Spinal cord (tissue), 10 donors: ENCODE data around the gene TRAPPC12. TPM values are rescaled to one million over a fixed set of nuclear protein-coding genes. Genes with fewer than 3 reads are reported as not detected.
"Not testable (repeated sequence)": the region's sequence is repeated elsewhere in the genome, so short reads cannot be mapped to it uniquely, and the experiment has no call there.

Source experiments
- DNase-seq, 6 donors: peaks; one replicate each; pipeline versions ENCODE4 v3.0.0 to v3.0.0-alpha.2; 2013 to 2015; ENCODE audit warnings: low spot score in 6 of 6, low read depth in 4 of 6
- H3K27ac ChIP-seq: one replicate; pipeline ENCODE4 v1.5.1; 2013; ENCODE audit warnings: low read depth, low read length, control low read depth
- H3K27me3 ChIP-seq: one replicate; pipeline ENCODE4 v1.6.1; 2013; ENCODE audit warnings: low read length; ENCODE audit not compliant: control insufficient read depth, insufficient read depth
- H3K36me3 ChIP-seq: one replicate; pipeline ENCODE4 v1.6.1; 2013; ENCODE audit warnings: low read length; ENCODE audit not compliant: control insufficient read depth, insufficient read depth
- H3K4me1 ChIP-seq: one replicate; pipeline ENCODE4 v1.6.1; 2013; ENCODE audit warnings: low read length; ENCODE audit not compliant: control insufficient read depth, insufficient read depth
- H3K4me3 ChIP-seq: one replicate; pipeline ENCODE4 v1.5.1; 2013; ENCODE audit warnings: low read depth, low read length, control low read depth
- H3K9me3 ChIP-seq: one replicate; pipeline ENCODE4 v1.6.1; 2013; ENCODE audit warnings: low read length; ENCODE audit not compliant: control insufficient read depth, insufficient read depth
- WGBS: methylation state at CpG from one replicate; pipeline ENCODE4 v1.1.5; 2013; ENCODE audit warnings: missing lambda C conversion rate; ENCODE audit not compliant: insufficient coverage; 5-methylcytosine and 5-hydroxymethylcytosine counted together
- polyA plus RNA-seq, 2 donors: library from polyadenylated mRNA; unstranded; fragments of 120-200 nt; gene quantifications; one replicate each; pipeline ENCODE4 v1.2.1, GENCODE V29; 2013; ENCODE audit not compliant: insufficient read length in 2 of 2
- total RNA-seq, 2 donors: library from RNA; depleted of rRNA in 1 of 2; stranded (reverse); fragments of 120-200 nt in 1 of 2; fragments of >200 nt in 1 of 2; gene quantifications; one replicate each; pipeline versions ENCODE4 v1.2.3 to v1.2.4, GENCODE V29; 2013 to 2014
- donor health status: healthy.

TRAPPC12 gene
- total and polyA plus RNA-seq, 4 donors, result 56.3 to 139 (median 97.7) TPM

DNA sequence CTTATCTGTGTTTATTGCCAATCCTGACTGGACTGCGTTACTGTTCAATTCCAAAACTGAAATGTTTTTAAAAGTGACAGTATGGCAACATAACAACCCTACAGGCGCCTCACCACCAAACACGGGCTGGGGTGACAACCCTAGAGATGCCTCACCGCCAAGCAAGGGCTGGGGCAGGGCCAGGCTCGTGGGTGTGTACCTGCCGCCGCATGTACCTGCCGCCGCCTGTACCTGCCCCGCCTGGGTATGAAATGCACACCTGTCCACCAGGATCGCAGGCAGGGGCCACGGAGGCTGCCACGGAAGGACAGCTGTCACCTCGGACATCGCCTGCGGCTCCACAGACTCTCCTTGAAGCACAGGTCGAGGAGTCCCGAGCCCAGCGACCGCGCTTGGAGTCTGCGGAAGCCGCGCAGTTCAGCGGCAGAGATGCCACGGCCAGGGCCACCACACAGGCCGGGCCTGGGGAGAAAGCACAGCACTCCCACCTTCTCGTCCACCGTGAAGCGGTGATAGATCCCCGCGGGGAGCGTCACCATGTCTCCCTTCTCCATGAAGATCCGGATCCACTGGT lies 120.9 kb downstream of the TRAPPC12 start:
- H3K4me1 ChIP-seq, result no peaks in the 10 kb centered on the region
- no peaks in the 10 kb centered on the region for H3K9me3 ChIP-seq
- 95% methylated on average over 33 of the region's 34 CpGs for WGBS
- H3K27me3 ChIP-seq, result no peaks in the 10 kb centered on the region
- DNase-seq, result no peak
- no peak overlapping the region for H3K4me3 ChIP-seq
- no peak overlapping the region for H3K27ac ChIP-seq
- peaks cover 27% of the 10 kb centered on the region for H3K36me3 ChIP-seq

GRCh38 chr2:3503046-3503445 lies 123.6 kb downstream of the TRAPPC12 start:
- peaks cover 27% of the 10 kb centered on the region for H3K36me3 ChIP-seq
- no peaks in the 10 kb centered on the region for H3K27me3 ChIP-seq
- 90% methylated on average over 14 of the region's 14 CpGs for WGBS
- no peaks in the 10 kb centered on the region for H3K4me1 ChIP-seq
- no peak overlapping the region for H3K4me3 ChIP-seq
- H3K27ac ChIP-seq, result no peak overlapping the region
- no peaks in the 10 kb centered on the region for H3K9me3 ChIP-seq
- DNase-seq, result no peak

DNA sequence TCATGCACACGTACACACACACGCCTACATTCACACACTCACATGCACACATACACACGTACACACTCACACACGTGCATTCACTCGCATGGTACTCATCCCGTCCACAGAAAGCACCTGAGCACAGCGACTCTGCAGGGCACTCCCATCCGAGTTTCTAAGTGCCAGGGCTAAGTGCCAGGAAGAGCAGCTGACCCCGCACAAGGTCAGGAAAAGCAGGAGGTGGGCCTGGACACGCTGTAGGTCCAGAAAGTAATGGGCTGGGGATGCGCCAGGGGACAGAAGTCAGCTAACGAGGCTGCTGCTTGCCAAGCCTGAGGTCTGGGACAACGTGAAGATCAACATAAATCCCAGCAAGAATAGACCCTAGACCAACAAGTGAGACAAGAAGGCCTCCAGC lies 124.0 kb downstream of the TRAPPC12 start:
- WGBS, result 89% methylated on average over 12 of the region's 13 CpGs
- H3K4me3 ChIP-seq, result no peak overlapping the region

GRCh38 chr2:3504741-3505140 lies 125.2 kb downstream of the TRAPPC12 start:
- Histone ChIP-seq H3K27ac (no peak overlapping the region), H3K27me3 (no peaks in the 10 kb centered on the region), H3K4me3 (no peak overlapping the region), H3K36me3 (peaks cover 22% of the 10 kb centered on the region), H3K9me3 (no peaks in the 10 kb centered on the region), H3K4me1 (no peaks in the 10 kb centered on the region)
- no peak for DNase-seq
- 94% methylated on average over 3 of the region's 5 CpGs for WGBS

More for the DNA sequence above, 124.0 kb downstream of the TRAPPC12 start:
- Histone ChIP-seq H3K27ac (no peak overlapping the region), H3K4me1 (no peaks in the 10 kb centered on the region), H3K27me3 (no peaks in the 10 kb centered on the region), H3K9me3 (no peaks in the 10 kb centered on the region), H3K36me3 (peaks cover 27% of the 10 kb centered on the region)
- DNase-seq, result no peak

DNA sequence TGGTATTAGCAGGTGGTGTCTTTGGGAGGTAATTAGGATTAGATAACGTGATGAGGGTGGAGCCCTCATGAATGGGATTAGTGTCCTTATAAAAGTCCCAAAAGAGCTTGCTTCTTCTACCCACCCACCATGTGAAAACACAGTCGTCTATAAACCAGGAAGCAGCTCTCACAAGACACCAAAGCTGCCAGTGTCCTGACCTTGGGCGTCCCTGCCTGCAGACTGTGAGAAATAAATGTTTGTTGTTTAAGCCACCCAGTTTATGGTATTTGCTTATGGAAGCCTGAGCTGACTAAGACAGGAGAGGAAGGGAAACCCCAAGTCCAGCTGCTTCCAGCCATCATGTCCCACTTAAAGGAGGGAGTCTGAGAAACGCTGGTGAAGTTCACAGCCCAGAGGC lies 126.3 kb downstream of the TRAPPC12 start:
- no peak for DNase-seq
- Histone ChIP-seq H3K9me3 (no peaks in the 10 kb centered on the region), H3K36me3 (peaks cover 14% of the 10 kb centered on the region), H3K27me3 (no peaks in the 10 kb centered on the region), H3K4me1 (no peaks in the 10 kb centered on the region), H3K27ac (no peak overlapping the region), H3K4me3 (no peak overlapping the region)
- no CpG with 5 or more reads among the region's 4 CpGs for WGBS

GRCh38 chr2:3512086-3512485 lies 132.6 kb downstream of the TRAPPC12 start:
- WGBS, result 93% methylated on average over 1 of the region's 2 CpGs
- Histone ChIP-seq H3K4me1 (no peaks in the 10 kb centered on the region), H3K9me3 (no peaks in the 10 kb centered on the region), H3K27ac (no peak overlapping the region), H3K27me3 (no peaks in the 10 kb centered on the region), H3K4me3 (no peak overlapping the region), H3K36me3 (peaks cover 20% of the 10 kb centered on the region)
- DNase-seq, result no peak

- H3K9me3 ChIP-seq, result no peaks in the 10 kb centered on the region
- peaks cover 20% of the 10 kb centered on the region for H3K36me3 ChIP-seq
- H3K27me3 ChIP-seq, result no peaks in the 10 kb centered on the region
- H3K4me3 ChIP-seq, result no peak overlapping the region
- no peak for DNase-seq
- H3K27ac ChIP-seq, result no peak overlapping the region
- no peaks in the 10 kb centered on the region for H3K4me1 ChIP-seq
- WGBS, result no CpG with 5 or more reads among the region's 3 CpGs
These were observed 133.7 kb downstream of the TRAPPC12 start for GRCh38 chr2:3513026-3513810.

- peaks cover 15% of the 10 kb centered on the region for H3K36me3 ChIP-seq
- H3K27ac ChIP-seq, H3K4me3 ChIP-seq, H3K4me1 ChIP-seq, H3K27me3 ChIP-seq, H3K9me3 ChIP-seq, DNase-seq: not testable (repeated sequence)
- WGBS, result no CpG with 5 or more reads among the region's 5 CpGs
These were observed 135.9 kb downstream of the TRAPPC12 start for GRCh38 chr2:3515438-3515837.

- peaks cover 13% of the 10 kb centered on the region for H3K36me3 ChIP-seq
- WGBS, result 93% methylated on average over 3 of the region's 3 CpGs
- no peaks in the 10 kb centered on the region for H3K27me3 ChIP-seq
- H3K4me3 ChIP-seq, result no peak overlapping the region
- H3K27ac ChIP-seq, result no peak overlapping the region
- no peak for DNase-seq
- H3K4me1 ChIP-seq, result peaks cover 11% of the 10 kb centered on the region
- H3K9me3 ChIP-seq, result no peaks in the 10 kb centered on the region
These were observed 137.3 kb downstream of the TRAPPC12 start for GRCh38 chr2:3516831-3517230.

DNA sequence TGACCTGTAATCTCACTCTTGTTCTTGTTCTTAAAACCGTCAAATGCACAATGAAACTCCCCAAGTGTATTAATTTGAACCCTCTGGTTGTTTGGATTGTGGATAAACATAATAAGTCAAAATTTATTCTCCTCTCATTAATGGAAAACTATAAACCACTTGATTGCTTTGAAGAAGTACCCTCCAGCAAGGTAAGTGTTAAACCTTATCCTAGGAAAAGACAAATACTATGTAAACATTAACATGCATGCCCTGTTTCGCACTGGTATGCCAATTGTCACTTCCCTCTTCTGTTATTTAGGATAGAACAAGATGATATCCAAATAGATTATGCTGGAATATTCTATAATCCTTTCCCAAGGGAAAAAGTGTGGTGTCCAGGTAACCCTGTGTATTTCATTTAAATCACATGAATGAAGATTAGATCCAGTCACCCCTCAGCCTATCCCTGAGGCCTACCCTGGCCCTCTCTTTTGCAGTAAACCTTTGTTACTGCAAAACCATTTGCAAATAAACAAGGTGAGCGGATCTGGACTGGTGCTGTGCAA lies 138.5 kb downstream of the TRAPPC12 start:
- Histone ChIP-seq H3K27me3 (no peaks in the 10 kb centered on the region), H3K27ac (peak overlapping the region; percentile 98), H3K36me3 (peaks cover 3% of the 10 kb centered on the region), H3K4me1 (peaks cover 11% of the 10 kb centered on the region), H3K4me3 (peak overlapping the region; percentile 81), H3K9me3 (no peaks in the 10 kb centered on the region)
- DNase-seq, result no peak
- 0% methylated on average over 1 of the region's 3 CpGs for WGBS
